ENCODE data around the gene TSPOAP1.

- TF ChIP-seq CTCF (IDR thresholded peaks at IDR 0.05; ENCODE audit: low read depth, low read length, poor library complexity, severe bottlenecking), result no peak
- no peak for TF ChIP-seq EZH2phosphoT487 (IDR thresholded peaks at IDR 0.05; ENCODE audit: borderline replicate concordance, low read length)
These were observed 38.7 kb downstream of the TSPOAP1 start for GRCh38 chr17:58289869-58290268.
